Tibial nerve (tissue), 4 donors: Measurements from ENCODE around the gene MAPKAP1.

Source experiments
- EP300 ChIP-seq, 2 donors: sonication (generic); formaldehyde crosslinking; IDR thresholded peaks; one replicate each; pipeline ENCODE4 v1.6.1; 2017; ENCODE audit warnings: antibody characterized with exemption in 2 of 2, mild to moderate bottlenecking in 1 of 2
- POLR2A ChIP-seq, 2 donors: fragments of 450-650 bp; IDR thresholded peaks; one replicate each; pipeline ENCODE4 v1.6.1; 2017; ENCODE audit warnings: antibody characterized with exemption in 2 of 2, mild to moderate bottlenecking in 2 of 2, moderate library complexity in 2 of 2
- TF ChIP-seq, protein P1 (sequence below), 5 experiments: fragments of 200-600 bp in 3 of 5; fragments of 450-650 bp in 2 of 5; sonication (generic) in 3 of 5; IDR thresholded peaks; one replicate each; pipeline ENCODE4 v1.5.1; 2016 to 2019; ENCODE audit warnings: antibody characterized with exemption in 5 of 5, mild to moderate bottlenecking in 3 of 5, moderate library complexity in 2 of 5

DNA sequence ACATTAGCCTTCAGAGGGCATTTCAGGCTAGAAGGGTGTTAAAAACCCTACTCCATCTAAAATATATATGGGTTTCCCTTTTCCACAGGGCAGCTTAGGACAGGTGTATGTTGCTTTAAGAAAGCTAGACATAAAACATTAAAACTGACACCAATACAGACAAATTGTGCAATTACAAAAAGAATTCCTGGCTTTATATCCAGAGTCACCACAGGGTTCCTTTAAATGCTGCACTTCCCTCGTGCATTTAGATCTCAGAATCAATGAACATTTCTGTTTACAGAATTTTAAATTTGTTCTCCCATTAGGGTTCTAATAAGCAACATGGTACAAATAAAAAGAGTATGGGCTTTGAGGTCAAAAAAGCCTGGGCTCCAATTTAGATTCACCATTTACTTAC is 170.2 kb downstream of the MAPKAP1 start:
- TF ChIP-seq, protein P1, sequence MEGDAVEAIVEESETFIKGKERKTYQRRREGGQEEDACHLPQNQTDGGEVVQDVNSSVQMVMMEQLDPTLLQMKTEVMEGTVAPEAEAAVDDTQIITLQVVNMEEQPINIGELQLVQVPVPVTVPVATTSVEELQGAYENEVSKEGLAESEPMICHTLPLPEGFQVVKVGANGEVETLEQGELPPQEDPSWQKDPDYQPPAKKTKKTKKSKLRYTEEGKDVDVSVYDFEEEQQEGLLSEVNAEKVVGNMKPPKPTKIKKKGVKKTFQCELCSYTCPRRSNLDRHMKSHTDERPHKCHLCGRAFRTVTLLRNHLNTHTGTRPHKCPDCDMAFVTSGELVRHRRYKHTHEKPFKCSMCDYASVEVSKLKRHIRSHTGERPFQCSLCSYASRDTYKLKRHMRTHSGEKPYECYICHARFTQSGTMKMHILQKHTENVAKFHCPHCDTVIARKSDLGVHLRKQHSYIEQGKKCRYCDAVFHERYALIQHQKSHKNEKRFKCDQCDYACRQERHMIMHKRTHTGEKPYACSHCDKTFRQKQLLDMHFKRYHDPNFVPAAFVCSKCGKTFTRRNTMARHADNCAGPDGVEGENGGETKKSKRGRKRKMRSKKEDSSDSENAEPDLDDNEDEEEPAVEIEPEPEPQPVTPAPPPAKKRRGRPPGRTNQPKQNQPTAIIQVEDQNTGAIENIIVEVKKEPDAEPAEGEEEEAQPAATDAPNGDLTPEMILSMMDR (IDR thresholded peaks at IDR 0.05) = no peak
- TF ChIP-seq POLR2A (IDR thresholded peaks at IDR 0.05) (no peak), EP300 (IDR thresholded peaks at IDR 0.05) (no peak)
